GM18909 (cell line): ENCODE measurements around the gene CLEC18B.
A peak's percentile ranks its signal among the peaks of the same experiment; 100 is the strongest.
"Not testable (repeated sequence)": the region's sequence is repeated elsewhere in the genome, so short reads cannot be mapped to it uniquely, and the experiment has no call there.

Source experiments
- ATAC-seq: cut with Tn5 transposase; IDR thresholded peaks from one replicate; pipeline ENCODE4 v1.9.1; 2021; ENCODE audit warnings: mild to moderate bottlenecking; ENCODE audit not compliant: unreplicated experiment, poor library complexity

The CLEC18B gene

GRCh38 chr16:74447578-74447977 is 26.3 kb upstream of the CLEC18B start:
- ATAC-seq: no peak

GRCh38 chr16:74446866-74447265 is 25.6 kb upstream of the CLEC18B start:
- no peak for ATAC-seq

GRCh38 chr16:74443624-74444346 is 22.5 kb upstream of the CLEC18B start:
- not testable (repeated sequence) for ATAC-seq

- ATAC-seq: no peak
Observed at GRCh38 chr16:74439685-74440084, 18.4 kb upstream of the CLEC18B start.

GRCh38 chr16:74438492-74438979 is 17.3 kb upstream of the CLEC18B start:
- ATAC-seq: no peak

- no peak for ATAC-seq
Observed at GRCh38 chr16:74431516-74431915, 10.2 kb upstream of the CLEC18B start.

- peak; percentile 53 for ATAC-seq
Observed at GRCh38 chr16:74430036-74430712, 8.9 kb upstream of the CLEC18B start.

- not testable (repeated sequence) for ATAC-seq
Observed at GRCh38 chr16:74428493-74428892, 7.2 kb upstream of the CLEC18B start.

- ATAC-seq: not testable (repeated sequence)
Observed at GRCh38 chr16:74425751-74426150, 4.5 kb upstream of the CLEC18B start.

- ATAC-seq: not testable (repeated sequence)
Observed at GRCh38 chr16:74423721-74424120, 2.4 kb upstream of the CLEC18B start.

GRCh38 chr16:74422086-74422485 is 808 bp upstream of the CLEC18B start:
- not testable (repeated sequence) for ATAC-seq

- not testable (repeated sequence) for ATAC-seq
Observed at GRCh38 chr16:74421482-74421785, 156 bp upstream of the CLEC18B start.

- not testable (repeated sequence) for ATAC-seq
Observed at GRCh38 chr16:74419811-74420210, 1.5 kb downstream of the CLEC18B start.

- not testable (repeated sequence) for ATAC-seq
Observed at GRCh38 chr16:74417897-74418296, 3.4 kb downstream of the CLEC18B start.

- not testable (repeated sequence) for ATAC-seq
Observed at GRCh38 chr16:74413920-74414319, 7.4 kb downstream of the CLEC18B start.

GRCh38 chr16:74413485-74413884 is 7.8 kb downstream of the CLEC18B start:
- ATAC-seq: not testable (repeated sequence)

GRCh38 chr16:74412775-74413390 is 8.4 kb downstream of the CLEC18B start:
- ATAC-seq: not testable (repeated sequence)

GRCh38 chr16:74412138-74412774 is 9.0 kb downstream of the CLEC18B start:
- ATAC-seq: not testable (repeated sequence)

- ATAC-seq: not testable (repeated sequence)
Observed at GRCh38 chr16:74410981-74411380, 10.3 kb downstream of the CLEC18B start.

GRCh38 chr16:74410057-74410957 is 11.0 kb downstream of the CLEC18B start:
- not testable (repeated sequence) for ATAC-seq
